Left renal cortex interstitium (tissue), 4 donors: ENCODE data around the gene SIRT6. TPM values are rescaled to one million over a fixed set of nuclear protein-coding genes. Genes with fewer than 3 reads are reported as not detected.
"Not testable (repeated sequence)": the region's sequence is repeated elsewhere in the genome, so short reads cannot be mapped to it uniquely, and the experiment has no call there.

Source experiments
- DNase-seq, 4 donors: peaks; one replicate each; pipeline ENCODE4 v3.0.0-alpha.2; 2013; ENCODE audit warnings: low read depth in 4 of 4, low spot score in 2 of 4, missing footprints in 1 of 4
- polyA plus RNA-seq, 4 donors: library from polyadenylated mRNA; unstranded; fragments of 120-200 nt; gene quantifications; one replicate each; pipeline ENCODE4 v1.2.1, GENCODE V29; 2013; ENCODE audit not compliant: insufficient read length in 4 of 4

The SIRT6 gene
- polyA plus RNA-seq: 10 to 100 TPM; 14.8 to 28.3 (median 22.7) TPM

GRCh38 chr19:4182084-4182810 is at the start of gene SIRT6, which contains the start of gene ANKRD24:
SIRT6 (minus strand) TSS chr19:4182563; CDS start chr19:4182539, 24 bp downstream.
ANKRD24 (plus strand) TSS chr19:4182689; CDS start chr19:4186426, 3,737 bp downstream.
- peak; percentile 84 to 91 (median 88) for DNase-seq

GRCh38 chr19:4232139-4232538 is 49.8 kb upstream of the SIRT6 start:
- not testable (repeated sequence) for DNase-seq

- not testable (repeated sequence) for DNase-seq
These were observed 49.2 kb upstream of the SIRT6 start for GRCh38 chr19:4231521-4231920.

GRCh38 chr19:4230237-4230636 is 47.9 kb upstream of the SIRT6 start:
- not testable (repeated sequence) for DNase-seq

- no peak for DNase-seq
These were observed 47.0 kb upstream of the SIRT6 start, which contains the start of gene EBI3 for GRCh38 chr19:4229179-4229931. EBI3 (plus strand) TSS chr19:4229523; CDS start chr19:4229551, 28 bp downstream.

- DNase-seq: no peak
These were observed 46.4 kb upstream of the SIRT6 start for GRCh38 chr19:4228765-4229178.

- no peak for DNase-seq
These were observed 45.4 kb upstream of the SIRT6 start for GRCh38 chr19:4227771-4228170.

GRCh38 chr19:4225885-4226284 is 43.5 kb upstream of the SIRT6 start:
- DNase-seq: no peak

- DNase-seq: no peak
These were observed 42.1 kb upstream of the SIRT6 start for GRCh38 chr19:4224470-4224869.

GRCh38 chr19:4220188-4220587 is 37.8 kb upstream of the SIRT6 start:
- no peak for DNase-seq

GRCh38 chr19:4218523-4218922 is 36.2 kb upstream of the SIRT6 start:
- DNase-seq: not testable (repeated sequence)

- DNase-seq: no peak
These were observed 35.3 kb upstream of the SIRT6 start for GRCh38 chr19:4217429-4218264.

- no peak for DNase-seq
These were observed 34.5 kb upstream of the SIRT6 start for GRCh38 chr19:4216846-4217245.

- no peak for DNase-seq
These were observed 33.4 kb upstream of the SIRT6 start for GRCh38 chr19:4215807-4216206.

GRCh38 chr19:4213116-4213515 is 30.8 kb upstream of the SIRT6 start:
- no peak for DNase-seq

GRCh38 chr19:4210166-4210731 is 27.9 kb upstream of the SIRT6 start:
- no peak for DNase-seq

- DNase-seq: no peak
These were observed 26.2 kb upstream of the SIRT6 start for GRCh38 chr19:4208385-4209094.

GRCh38 chr19:4206818-4207484 is 24.6 kb upstream of the SIRT6 start:
- no peak for DNase-seq

- DNase-seq: no peak
These were observed 19.4 kb upstream of the SIRT6 start for GRCh38 chr19:4201798-4202197.
